HG03442 (cell line): ENCODE data around the gene OR2V2.

ENCODE experiments used
- ATAC-seq: cut with Tn5 transposase; IDR thresholded peaks from one replicate; pipeline ENCODE4 v1.9.1; 2021; ENCODE audit warnings: mild to moderate bottlenecking, moderate library complexity; ENCODE audit not compliant: unreplicated experiment

OR2V2 gene

GRCh38 chr5:181205761-181206649, 58.6 kb downstream of the OR2V2 start:
- ATAC-seq = no peak

DNA sequence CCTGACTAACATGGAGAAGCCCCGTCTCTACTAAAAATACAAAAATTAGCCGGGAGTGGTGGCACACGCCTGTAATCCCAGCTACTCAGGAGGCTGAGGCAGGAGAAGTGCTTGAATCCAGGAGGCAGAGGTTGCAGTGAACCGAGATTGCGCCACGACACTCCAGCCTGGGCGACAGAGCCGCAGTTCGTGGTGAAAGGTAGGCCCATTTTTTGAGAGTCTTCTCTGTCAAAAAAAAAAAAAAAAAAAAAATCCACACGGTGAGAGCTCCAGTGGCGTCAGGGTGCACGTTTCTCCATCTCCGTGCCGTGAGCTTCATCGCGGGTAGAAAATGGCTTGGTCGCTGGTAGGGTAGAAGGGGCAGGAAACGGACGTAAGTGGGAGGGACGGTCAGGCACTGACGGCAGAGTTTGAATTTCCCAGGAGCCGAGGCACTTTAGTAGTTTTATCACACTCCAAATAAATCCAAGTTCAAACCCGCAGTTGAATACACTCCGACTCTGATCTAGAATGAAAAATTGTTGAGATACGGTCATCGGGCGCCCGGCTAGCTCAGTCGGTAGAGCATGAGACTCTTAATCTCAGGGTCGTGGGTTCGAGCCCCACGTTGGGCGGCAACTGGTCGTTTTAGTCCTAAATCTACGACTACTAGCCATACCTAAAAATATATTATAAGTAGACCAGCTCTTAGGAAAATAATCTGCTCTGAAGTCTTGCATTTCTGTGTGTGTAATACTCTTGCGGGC, 60.0 kb downstream of the OR2V2 start:
- peak; percentile 39 for ATAC-seq

DNA sequence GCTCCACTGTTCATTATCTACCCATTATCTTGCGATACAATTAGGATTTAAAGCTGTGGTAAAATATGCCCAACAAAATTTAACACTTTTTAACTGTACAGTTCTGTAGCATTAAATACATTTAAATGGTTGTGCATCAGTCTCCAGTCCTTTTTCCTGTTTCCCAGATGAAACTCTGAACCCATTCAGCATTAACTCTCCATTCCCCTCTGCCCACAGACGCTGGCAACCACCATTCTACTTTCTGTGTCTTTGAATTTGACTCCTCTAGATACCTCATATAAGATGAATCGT, 60.5 kb downstream of the OR2V2 start:
- no peak for ATAC-seq
